GM10248 (cell line): ENCODE measurements around the gene ENOX1.

Source experiments
- CTCF ChIA-PET: fragments of 300-600 bp; sonication (Branson Sonifier 250); formaldehyde crosslinking; extraction: SDS; loops from one replicate; lab custom pipeline; 2021; ENCODE audit warnings: antibody characterized with exemption; lab: Yijun Ruan, JAX
- POLR2A ChIA-PET: fragments of 350-650 bp; sonication (Branson Sonifier 250); formaldehyde crosslinking; extraction: SDS; loops from one replicate; lab custom pipeline; 2020; ENCODE audit warnings: antibody characterized with exemption; lab: Yijun Ruan, JAX
- DNase-seq: peaks from one replicate; pipeline ENCODE4 v3.0.0; 2012; ENCODE audit errors: extremely low spot score
- CTCF ChIP-seq: IDR thresholded peaks from 2 replicates; pipeline ENCODE4 v1.5.1; 2012; ENCODE audit warnings: mild to moderate bottlenecking, low read depth; ENCODE audit errors: extremely low read depth, missing control alignments, control extremely low read depth

ENOX1 gene

GRCh38 chr13:43514311-43514710 lies 272.5 kb downstream of the ENOX1 start:
- DNase-seq = no peak
- TF ChIP-seq CTCF = no peak
- CTCF ChIA-PET = no interaction called here
- POLR2A ChIA-PET = no interaction called here

- TF ChIP-seq CTCF = no peak
- ChIA-PET CTCF (interaction anchor here (1.4 kb wide), 1 partner anchor 125 kb away, joined by 3 read pairs; no protein-coding TSS in a partner anchor), POLR2A (no interaction called here)
- no peak for DNase-seq
These were observed 274.6 kb downstream of the ENOX1 start for GRCh38 chr13:43512221-43512620.

DNA sequence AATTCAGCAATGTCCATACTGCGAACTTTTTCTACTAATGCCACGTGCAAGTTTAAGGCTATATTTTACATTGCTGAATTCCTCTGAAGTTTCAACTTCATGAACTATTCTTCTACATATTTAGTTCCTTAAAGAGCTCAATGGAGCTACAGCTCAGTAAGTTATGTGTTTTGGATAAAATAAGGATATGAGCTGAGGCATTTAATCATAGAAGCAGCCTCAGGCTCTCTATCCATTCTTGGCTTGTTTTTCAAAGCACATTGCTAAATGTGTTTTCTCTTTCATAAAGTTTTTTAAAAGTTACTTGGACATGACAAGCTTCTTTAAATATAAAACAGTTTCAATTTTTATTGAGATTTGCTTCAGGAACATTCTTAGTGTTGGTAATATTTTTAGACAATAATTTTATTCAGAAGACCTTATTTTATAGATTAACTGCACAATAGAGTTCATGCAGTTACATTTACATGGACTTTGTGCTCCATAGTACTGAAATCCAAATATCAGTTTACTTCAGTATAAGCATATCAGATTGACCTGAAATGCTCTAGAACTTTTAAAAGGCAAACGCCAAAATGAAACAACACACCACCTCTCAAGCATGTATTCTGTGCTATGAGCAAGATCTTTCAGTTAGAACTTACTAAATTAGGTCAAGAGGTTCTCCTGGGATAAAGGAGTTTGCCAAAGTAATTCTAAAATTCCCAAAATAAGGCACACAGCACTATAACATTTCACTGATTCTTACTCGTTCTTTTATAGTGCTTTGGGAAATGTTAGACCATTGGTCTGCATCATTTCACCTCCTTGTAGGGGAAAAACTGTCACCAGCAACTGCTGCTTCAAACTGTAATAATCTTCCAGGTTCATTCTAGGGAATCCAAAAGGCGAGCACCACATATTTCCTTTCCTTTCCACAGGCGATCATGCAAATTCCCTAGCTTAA lies 275.5 kb downstream of the ENOX1 start:
- CTCF ChIA-PET = interaction anchor here (1.4 kb wide), 1 partner anchor 126 kb away, joined by 3 read pairs; no protein-coding TSS in a partner anchor
- no peak for DNase-seq
- POLR2A ChIA-PET = no interaction called here
- no peak for TF ChIP-seq CTCF

GRCh38 chr13:43495732-43496131 lies 291.0 kb downstream of the ENOX1 start:
- no peak for TF ChIP-seq CTCF
- POLR2A ChIA-PET = no interaction called here
- CTCF ChIA-PET = no interaction called here
- no peak for DNase-seq

GRCh38 chr13:43494206-43494605 lies 292.6 kb downstream of the ENOX1 start:
- ChIA-PET CTCF (interaction anchor here (1.9 kb wide), 1 partner anchor 14 kb away, joined by 4 read pairs; no protein-coding TSS in a partner anchor), POLR2A (no interaction called here)
- DNase-seq = no peak
- TF ChIP-seq CTCF = no peak

DNA sequence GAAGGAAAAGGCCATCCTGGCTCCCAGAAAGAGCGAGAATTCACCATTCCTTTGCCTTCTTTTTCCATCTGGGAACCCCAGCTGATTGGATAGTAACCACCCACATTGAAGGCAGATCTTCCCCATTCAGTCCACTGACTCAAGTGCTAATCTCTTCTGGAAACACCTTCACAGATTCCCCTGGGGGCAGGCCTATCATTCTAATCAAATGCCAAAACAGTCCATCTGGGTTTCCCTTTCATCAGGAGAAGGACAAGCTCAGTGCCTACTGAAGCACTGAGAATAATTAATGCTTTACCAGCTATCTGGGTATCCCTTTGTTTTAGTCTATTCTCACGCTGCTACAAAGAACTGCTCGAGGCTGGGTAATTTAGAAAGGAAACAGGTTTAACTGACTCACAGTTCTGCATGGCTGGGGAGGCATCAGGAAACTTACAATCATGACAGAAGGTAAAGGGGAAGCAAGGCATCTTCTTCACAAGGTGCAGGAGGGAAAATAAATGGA lies 293.2 kb downstream of the ENOX1 start:
- ChIA-PET POLR2A (no interaction called here), CTCF (interaction anchor here (1.9 kb wide), 1 partner anchor 14 kb away, joined by 4 read pairs; no protein-coding TSS in a partner anchor)
- TF ChIP-seq CTCF = no peak
- no peak for DNase-seq
